ENCODE results near the gene SLC4A2. TPM values are rescaled to one million over a fixed set of nuclear protein-coding genes. Genes with fewer than 3 reads are reported as not detected.

Gene SLC4A2
- total RNA-seq, 1 donor from 2014 or later, result 390 TPM

- H3K4me3 ChIP-seq, result no peak overlapping the region
- no peaks in the 10 kb centered on the region for H3K27me3 ChIP-seq
- TF ChIP-seq, protein P1, sequence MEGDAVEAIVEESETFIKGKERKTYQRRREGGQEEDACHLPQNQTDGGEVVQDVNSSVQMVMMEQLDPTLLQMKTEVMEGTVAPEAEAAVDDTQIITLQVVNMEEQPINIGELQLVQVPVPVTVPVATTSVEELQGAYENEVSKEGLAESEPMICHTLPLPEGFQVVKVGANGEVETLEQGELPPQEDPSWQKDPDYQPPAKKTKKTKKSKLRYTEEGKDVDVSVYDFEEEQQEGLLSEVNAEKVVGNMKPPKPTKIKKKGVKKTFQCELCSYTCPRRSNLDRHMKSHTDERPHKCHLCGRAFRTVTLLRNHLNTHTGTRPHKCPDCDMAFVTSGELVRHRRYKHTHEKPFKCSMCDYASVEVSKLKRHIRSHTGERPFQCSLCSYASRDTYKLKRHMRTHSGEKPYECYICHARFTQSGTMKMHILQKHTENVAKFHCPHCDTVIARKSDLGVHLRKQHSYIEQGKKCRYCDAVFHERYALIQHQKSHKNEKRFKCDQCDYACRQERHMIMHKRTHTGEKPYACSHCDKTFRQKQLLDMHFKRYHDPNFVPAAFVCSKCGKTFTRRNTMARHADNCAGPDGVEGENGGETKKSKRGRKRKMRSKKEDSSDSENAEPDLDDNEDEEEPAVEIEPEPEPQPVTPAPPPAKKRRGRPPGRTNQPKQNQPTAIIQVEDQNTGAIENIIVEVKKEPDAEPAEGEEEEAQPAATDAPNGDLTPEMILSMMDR (IDR thresholded peaks at IDR 0.05), result no peak
- no peak overlapping the region for H3K27ac ChIP-seq
- DNase-seq (ENCODE audit: low spot score in 2 of 2), result no peak
- peaks cover 3 to 5% of the 10 kb centered on the region in 2 donors for H3K4me1 ChIP-seq
- intact Hi-C loops (cut with DNase I), result no loop called here
- H3K36me3 ChIP-seq, result peaks cover 34 to 66% of the 10 kb centered on the region in 2 donors
- H3K9me3 ChIP-seq, result no peaks in the 10 kb centered on the region
These were observed 61.5 kb downstream of the SLC4A2 start for GRCh38 chr7:151120896-151121295.

- Histone ChIP-seq H3K4me3 (no peak overlapping the region), H3K9me3 (no peaks in the 10 kb centered on the region), H3K36me3 (peaks cover 34 to 66% of the 10 kb centered on the region in 2 donors), H3K27ac (no peak overlapping the region), H3K4me1 (peaks cover 3 to 5% of the 10 kb centered on the region in 2 donors), H3K27me3 (no peaks in the 10 kb centered on the region)
- intact Hi-C loops (cut with DNase I), result no loop called here
- TF ChIP-seq, protein P1 (IDR thresholded peaks at IDR 0.05), result no peak
- no peak for DNase-seq (ENCODE audit: low spot score in 2 of 2)
These were observed 62.2 kb downstream of the SLC4A2 start for GRCh38 chr7:151121380-151122170.

- TF ChIP-seq, protein P1 (IDR thresholded peaks at IDR 0.05), result no peak
- intact Hi-C loops (cut with DNase I), result no loop called here
- peaks cover 34 to 62% of the 10 kb centered on the region in 2 donors for H3K36me3 ChIP-seq
These were observed 62.9 kb downstream of the SLC4A2 start for GRCh38 chr7:151122276-151122675.

DNA sequence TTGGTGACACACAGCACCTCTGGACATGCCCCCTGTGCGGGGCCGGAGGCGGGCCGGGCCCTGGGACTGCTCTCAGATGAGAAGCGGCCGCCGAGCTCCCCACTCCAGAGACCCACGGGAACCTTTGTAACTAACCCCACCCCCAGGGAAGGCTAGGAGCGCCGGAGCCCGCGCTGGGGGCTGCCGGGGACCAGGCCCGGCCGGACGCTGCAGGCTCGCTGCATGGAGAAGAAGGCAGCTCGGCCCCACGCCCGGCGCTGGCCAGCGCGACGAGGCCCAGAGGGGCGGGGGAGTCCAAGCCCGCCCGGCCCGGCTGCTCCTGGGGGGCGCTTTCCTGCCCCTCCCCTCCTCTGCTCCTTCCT, 63.4 kb downstream of the SLC4A2 start:
- no peaks in the 10 kb centered on the region for H3K27me3 ChIP-seq
- no peak overlapping the region for H3K27ac ChIP-seq
- TF ChIP-seq, protein P1 (IDR thresholded peaks at IDR 0.05), result no peak
- H3K9me3 ChIP-seq, result no peaks in the 10 kb centered on the region
- H3K4me1 ChIP-seq, result peaks cover 3 to 5% of the 10 kb centered on the region in 2 donors
- no peak overlapping the region for H3K4me3 ChIP-seq
- no peak for DNase-seq (ENCODE audit: low spot score in 2 of 2)
- peaks cover 32 to 57% of the 10 kb centered on the region in 2 donors for H3K36me3 ChIP-seq
- intact Hi-C loops (cut with DNase I), result no loop called here

More at GRCh38 chr7:151122276-151122675, 62.9 kb downstream of the SLC4A2 start:
- H3K9me3 ChIP-seq, result no peaks in the 10 kb centered on the region
- H3K4me1 ChIP-seq, result peaks cover 3 to 5% of the 10 kb centered on the region in 2 donors
- H3K27ac ChIP-seq, result no peak overlapping the region
- no peaks in the 10 kb centered on the region for H3K27me3 ChIP-seq
- no peak overlapping the region for H3K4me3 ChIP-seq
- no peak for DNase-seq (ENCODE audit: low spot score in 2 of 2)

DNA sequence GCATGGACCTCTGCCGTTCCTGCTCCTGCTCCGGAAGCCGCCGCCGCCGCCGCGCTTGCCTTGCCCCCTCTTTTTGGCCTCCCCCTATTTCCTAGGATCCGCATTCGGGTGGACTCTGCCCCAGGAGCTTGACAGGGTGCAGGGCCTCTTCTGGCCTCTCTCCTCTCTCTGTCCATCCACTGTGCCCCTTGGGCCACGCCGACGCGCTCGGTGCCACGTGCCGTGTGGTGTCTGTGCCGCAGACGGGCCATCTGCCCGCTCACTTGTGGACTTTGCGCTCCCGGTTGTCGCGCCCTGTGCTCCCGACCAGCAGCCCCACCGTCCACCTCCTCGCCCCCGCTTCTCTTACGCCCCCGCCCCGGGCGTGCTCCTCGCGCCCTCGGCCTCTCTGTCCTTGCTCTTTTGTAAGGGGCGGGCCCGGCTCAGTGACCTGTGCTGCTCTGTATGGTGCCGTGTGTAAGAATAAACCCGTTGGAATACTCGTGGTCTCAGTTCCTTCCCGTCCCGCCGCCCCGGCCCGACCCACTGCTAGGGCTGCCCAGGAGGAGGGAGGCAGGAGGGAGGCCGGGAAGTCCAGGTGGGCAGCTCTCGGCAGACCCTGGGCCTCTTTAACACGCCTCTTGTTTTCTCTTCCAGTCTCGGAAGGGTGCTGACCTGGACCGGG, 63.9 kb downstream of the SLC4A2 start:
- intact Hi-C loops (cut with DNase I), result no loop called here
- H3K9me3 ChIP-seq, result no peaks in the 10 kb centered on the region
- peaks cover 3 to 5% of the 10 kb centered on the region in 2 donors for H3K4me1 ChIP-seq
- H3K36me3 ChIP-seq, result peaks cover 32 to 54% of the 10 kb centered on the region in 2 donors
- H3K4me3 ChIP-seq, result no peak overlapping the region
- no peak overlapping the region for H3K27ac ChIP-seq
- no peaks in the 10 kb centered on the region for H3K27me3 ChIP-seq
- TF ChIP-seq, protein P1 (IDR thresholded peaks at IDR 0.05), result no peak
- DNase-seq (ENCODE audit: low spot score in 2 of 2), result no peak

All from ascending aorta (tissue), 2 donors.